BLaER1 (cell line): ENCODE results near the gene PCK1.
A peak's percentile ranks its signal among the peaks of the same experiment; 100 is the strongest.

ENCODE experiments used
- H3K27ac ChIP-seq: shearing (Covaris generic); formaldehyde crosslinking; 2 replicates; pipeline ENCODE4 v1.8.1; 2022
- H3K27me3 ChIP-seq: shearing (Covaris generic); formaldehyde crosslinking; 2 replicates; pipeline ENCODE4 v1.8.1; 2022
- H3K36me3 ChIP-seq: shearing (Covaris generic); formaldehyde crosslinking; 2 replicates; pipeline ENCODE4 v1.8.1; 2022
- H3K4me1 ChIP-seq: shearing (Covaris generic); formaldehyde crosslinking; 2 replicates; pipeline ENCODE4 v1.8.1; 2022
- H3K4me2 ChIP-seq: shearing (Covaris generic); formaldehyde crosslinking; 2 replicates; pipeline ENCODE4 v1.8.1; 2022
- H3K4me3 ChIP-seq: shearing (Covaris generic); formaldehyde crosslinking; 2 replicates; pipeline ENCODE4 v1.8.1; 2022
- H3K9ac ChIP-seq: shearing (Covaris generic); formaldehyde crosslinking; 2 replicates; pipeline ENCODE4 v1.8.1; 2022
- H3K9me3 ChIP-seq: shearing (Covaris generic); formaldehyde crosslinking; 2 replicates; pipeline ENCODE4 v1.8.1; 2022
- H4K20me1 ChIP-seq: shearing (Covaris generic); formaldehyde crosslinking; 2 replicates; pipeline ENCODE4 v1.8.1; 2022
- Cebpa-rat ChIP-seq: shearing (Covaris generic); IDR thresholded peaks from 2 replicates; pipeline ENCODE4 v1.8.1; 2022

The PCK1 gene

DNA sequence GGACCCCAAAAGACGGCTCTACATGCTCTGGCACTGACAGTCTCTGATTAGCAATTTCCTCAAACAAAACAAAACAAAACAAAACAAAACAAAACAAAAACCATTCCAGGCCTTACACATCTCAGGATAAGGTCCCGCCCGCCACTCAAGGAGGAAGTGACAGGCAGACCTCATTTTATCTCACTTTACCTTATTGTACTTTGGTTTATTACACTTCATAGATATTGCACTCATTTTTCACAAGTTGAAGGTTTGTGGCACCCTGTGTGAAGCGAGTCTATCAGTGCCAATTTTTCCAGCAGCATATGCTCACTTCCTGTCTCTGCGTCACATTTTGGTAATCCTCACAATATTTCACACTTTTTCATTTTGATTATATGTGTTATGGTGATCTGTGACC is 44.1 kb downstream of the PCK1 start:
- H3K4me3 ChIP-seq: no peak overlapping the region
- no peak overlapping the region for H3K27ac ChIP-seq
- peaks cover 13% of the 10 kb centered on the region for H3K4me1 ChIP-seq
- no peaks in the 10 kb centered on the region for H4K20me1 ChIP-seq
- no peaks in the 10 kb centered on the region for H3K9me3 ChIP-seq
- H3K4me2 ChIP-seq: no peak overlapping the region
- H3K27me3 ChIP-seq: no peaks in the 10 kb centered on the region
- no peak overlapping the region for H3K9ac ChIP-seq
- TF ChIP-seq Cebpa-rat: no peak
- H3K36me3 ChIP-seq: no peaks in the 10 kb centered on the region

GRCh38 chr20:57605878-57606277 is 45.0 kb downstream of the PCK1 start:
- no peak overlapping the region for H3K4me2 ChIP-seq

GRCh38 chr20:57608516-57608915 is 47.6 kb downstream of the PCK1 start:
- H3K4me1 ChIP-seq: peaks cover 27% of the 10 kb centered on the region
- no peaks in the 10 kb centered on the region for H4K20me1 ChIP-seq
- no peaks in the 10 kb centered on the region for H3K9me3 ChIP-seq
- H3K27ac ChIP-seq: no peak overlapping the region
- H3K36me3 ChIP-seq: no peaks in the 10 kb centered on the region
- no peak overlapping the region for H3K9ac ChIP-seq
- no peak overlapping the region for H3K4me2 ChIP-seq
- H3K4me3 ChIP-seq: no peak overlapping the region
- no peaks in the 10 kb centered on the region for H3K27me3 ChIP-seq
- no peak for TF ChIP-seq Cebpa-rat

More at GRCh38 chr20:57605878-57606277, 45.0 kb downstream of the PCK1 start:
- Histone ChIP-seq H3K27me3 (no peaks in the 10 kb centered on the region), H3K4me1 (peaks cover 20% of the 10 kb centered on the region), H4K20me1 (no peaks in the 10 kb centered on the region), H3K9ac (no peak overlapping the region), H3K36me3 (no peaks in the 10 kb centered on the region), H3K4me3 (no peak overlapping the region), H3K9me3 (no peaks in the 10 kb centered on the region), H3K27ac (no peak overlapping the region)
- no peak for TF ChIP-seq Cebpa-rat

DNA sequence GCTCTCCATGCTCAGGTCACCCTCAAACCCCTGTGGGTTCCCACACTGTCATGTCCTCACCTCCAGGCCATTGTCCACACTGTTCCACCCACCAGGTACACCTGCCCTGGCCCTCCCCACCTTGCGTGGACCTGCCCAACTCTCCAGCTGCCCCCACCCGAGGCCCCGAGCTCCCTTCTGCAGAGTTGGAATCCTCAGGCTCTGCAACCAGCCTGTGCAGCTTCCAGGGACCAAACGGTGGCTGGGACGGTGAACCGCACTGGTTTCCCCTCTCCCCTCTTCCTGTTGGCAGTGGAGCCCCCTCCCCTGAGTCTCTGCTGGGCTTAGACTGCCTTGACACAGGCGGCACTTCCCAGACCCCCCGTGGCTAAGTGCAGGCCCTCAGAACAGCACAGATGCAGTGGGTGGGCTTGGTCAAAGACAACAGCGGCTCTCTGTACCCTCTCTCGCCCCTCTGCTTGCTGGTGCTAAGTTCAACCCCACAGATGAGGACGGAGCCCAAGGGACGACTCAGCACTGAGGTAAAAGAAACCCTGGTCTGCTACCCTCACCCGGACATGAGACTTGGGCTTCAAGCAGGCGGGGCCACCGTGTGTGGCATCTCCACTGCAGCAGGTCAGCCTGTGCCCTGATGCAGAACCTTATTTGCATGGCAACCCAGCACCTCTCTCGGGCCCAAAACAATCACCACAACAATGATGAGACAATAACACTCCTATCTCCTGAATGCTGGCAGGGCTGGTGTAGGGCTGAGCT is 48.4 kb downstream of the PCK1 start:
- Histone ChIP-seq H3K4me3 (no peak overlapping the region), H3K9me3 (no peaks in the 10 kb centered on the region), H3K27me3 (no peaks in the 10 kb centered on the region), H4K20me1 (no peaks in the 10 kb centered on the region), H3K4me1 (peaks cover 31% of the 10 kb centered on the region), H3K9ac (no peak overlapping the region), H3K27ac (no peak overlapping the region), H3K4me2 (peak overlapping the region; percentile 34), H3K36me3 (no peaks in the 10 kb centered on the region)
- TF ChIP-seq Cebpa-rat: no peak

- H3K27me3 ChIP-seq: peaks cover 2% of the 10 kb centered on the region; the same call in 1 of the 2 replicates
- H3K36me3 ChIP-seq: no peaks in the 10 kb centered on the region
- no peak overlapping the region for H3K27ac ChIP-seq
- no peaks in the 10 kb centered on the region for H3K9me3 ChIP-seq
- no peak overlapping the region for H3K9ac ChIP-seq
- no peak overlapping the region for H3K4me3 ChIP-seq
- H3K4me1 ChIP-seq: peaks cover 31% of the 10 kb centered on the region
- peak overlapping the region; percentile 34 for H3K4me2 ChIP-seq
- no peak for TF ChIP-seq Cebpa-rat
- H4K20me1 ChIP-seq: no peaks in the 10 kb centered on the region
Observed at GRCh38 chr20:57609842-57610167, 48.9 kb downstream of the PCK1 start.

DNA sequence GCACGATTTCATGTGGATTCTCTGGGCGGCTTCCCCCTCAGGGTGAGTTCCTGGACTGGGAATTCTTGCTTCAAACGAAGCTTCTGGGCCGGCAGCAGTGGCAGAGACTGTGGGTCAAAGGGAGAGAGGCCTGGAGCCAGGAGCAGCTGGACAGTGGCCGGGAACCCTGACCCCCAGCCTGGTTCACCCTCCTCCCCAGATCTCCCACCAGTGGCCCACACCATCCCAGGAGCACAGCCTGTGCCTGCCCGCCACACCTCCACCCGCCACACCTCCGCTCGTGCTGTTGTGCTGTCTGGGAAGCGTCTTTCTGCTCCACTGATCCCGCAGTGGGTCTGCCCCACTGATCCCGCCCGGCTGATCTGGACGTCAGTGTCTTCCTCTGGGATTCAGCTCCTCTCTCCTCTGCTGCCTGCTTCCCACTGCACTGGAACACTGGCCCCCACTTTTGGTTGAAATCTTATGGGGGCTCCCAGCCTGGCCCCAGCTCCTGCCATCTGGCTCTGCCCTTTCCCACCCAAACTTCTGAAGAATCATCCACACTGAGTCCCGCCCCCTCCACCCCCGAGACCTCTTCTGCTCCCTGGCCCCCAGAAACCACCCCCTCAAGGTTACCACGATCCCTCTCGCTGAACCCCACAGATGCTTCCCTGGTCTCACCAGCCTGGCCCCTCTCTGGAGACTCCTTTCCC is 49.5 kb downstream of the PCK1 start:
- H3K4me3 ChIP-seq: no peak overlapping the region
- no peak overlapping the region for H3K27ac ChIP-seq
- peak overlapping the region; percentile 30 for H3K4me2 ChIP-seq
- no peaks in the 10 kb centered on the region for H3K9me3 ChIP-seq
- H3K4me1 ChIP-seq: peaks cover 33% of the 10 kb centered on the region
- H3K27me3 ChIP-seq: peaks cover 5% of the 10 kb centered on the region; the same call in 1 of the 2 replicates
- H4K20me1 ChIP-seq: no peaks in the 10 kb centered on the region
- no peak overlapping the region for H3K9ac ChIP-seq
- no peak for TF ChIP-seq Cebpa-rat
- H3K36me3 ChIP-seq: no peaks in the 10 kb centered on the region

- peaks cover 47% of the 10 kb centered on the region for H3K4me1 ChIP-seq
- no peak for TF ChIP-seq Cebpa-rat
Observed at GRCh38 chr20:57611586-57612311, 50.8 kb downstream of the PCK1 start.

GRCh38 chr20:57612436-57612835 is 51.5 kb downstream of the PCK1 start:
- Histone ChIP-seq H3K4me3 (no peak overlapping the region), H4K20me1 (no peaks in the 10 kb centered on the region), H3K4me1 (peaks cover 54% of the 10 kb centered on the region), H3K27ac (no peak overlapping the region), H3K36me3 (no peaks in the 10 kb centered on the region), H3K27me3 (peaks cover 9% of the 10 kb centered on the region), H3K4me2 (no peak overlapping the region), H3K9me3 (no peaks in the 10 kb centered on the region), H3K9ac (no peak overlapping the region)
- no peak for TF ChIP-seq Cebpa-rat

More at GRCh38 chr20:57611586-57612311, 50.8 kb downstream of the PCK1 start:
- no peaks in the 10 kb centered on the region for H4K20me1 ChIP-seq
- H3K27me3 ChIP-seq: peaks cover 9% of the 10 kb centered on the region
- no peak overlapping the region for H3K9ac ChIP-seq
- H3K9me3 ChIP-seq: no peaks in the 10 kb centered on the region
- H3K36me3 ChIP-seq: no peaks in the 10 kb centered on the region
- no peak overlapping the region for H3K27ac ChIP-seq
- no peak overlapping the region for H3K4me2 ChIP-seq
- H3K4me3 ChIP-seq: no peak overlapping the region

DNA sequence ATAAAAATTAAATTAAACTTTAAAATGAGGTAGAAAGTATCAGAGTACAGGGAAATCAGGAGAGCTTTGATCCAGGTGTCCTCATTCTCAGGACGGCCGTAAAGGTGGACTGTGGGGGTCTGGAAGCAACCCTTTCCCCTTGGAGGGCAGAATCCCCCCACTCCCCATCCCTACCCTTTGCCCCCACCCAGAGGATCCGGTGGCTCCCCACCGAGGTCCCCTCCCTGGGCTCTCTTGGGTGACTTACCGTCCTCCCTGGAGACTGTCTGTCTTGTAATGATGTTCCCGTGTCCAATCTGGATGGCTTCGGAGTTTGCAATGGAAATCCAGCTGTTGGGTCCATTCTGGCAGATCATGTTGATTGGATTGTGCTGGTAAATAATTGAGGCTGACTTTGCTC is 52.0 kb downstream of the PCK1 start:
- no peak overlapping the region for H3K4me3 ChIP-seq
- peaks cover 2% of the 10 kb centered on the region; the same call in 1 of the 2 replicates for H4K20me1 ChIP-seq
- peaks cover 58% of the 10 kb centered on the region for H3K4me1 ChIP-seq
- H3K9ac ChIP-seq: no peak overlapping the region
- peaks cover 9% of the 10 kb centered on the region for H3K27me3 ChIP-seq
- TF ChIP-seq Cebpa-rat: no peak
- H3K4me2 ChIP-seq: no peak overlapping the region
- H3K36me3 ChIP-seq: no peaks in the 10 kb centered on the region
- no peaks in the 10 kb centered on the region for H3K9me3 ChIP-seq
- H3K27ac ChIP-seq: no peak overlapping the region

GRCh38 chr20:57613481-57613921 is 52.6 kb downstream of the PCK1 start:
- no peaks in the 10 kb centered on the region for H3K36me3 ChIP-seq
- no peak for TF ChIP-seq Cebpa-rat

More at GRCh38 chr20:57613481-57613921, 52.6 kb downstream of the PCK1 start:
- Histone ChIP-seq H3K27ac (no peak overlapping the region), H3K27me3 (peaks cover 9% of the 10 kb centered on the region), H3K9ac (no peak overlapping the region), H4K20me1 (peaks cover 6% of the 10 kb centered on the region; the same call in 1 of the 2 replicates), H3K9me3 (no peaks in the 10 kb centered on the region), H3K4me1 (peaks cover 64% of the 10 kb centered on the region), H3K4me2 (peak overlapping the region; percentile 56), H3K4me3 (no peak overlapping the region)
